ENCODE measurements around the gene QSOX1. TPM values are rescaled to one million over a fixed set of nuclear protein-coding genes. Genes with fewer than 3 reads are reported as not detected.

The QSOX1 gene
- total RNA-seq, 1 experiment from 2014 or later, result 135 TPM

DNA sequence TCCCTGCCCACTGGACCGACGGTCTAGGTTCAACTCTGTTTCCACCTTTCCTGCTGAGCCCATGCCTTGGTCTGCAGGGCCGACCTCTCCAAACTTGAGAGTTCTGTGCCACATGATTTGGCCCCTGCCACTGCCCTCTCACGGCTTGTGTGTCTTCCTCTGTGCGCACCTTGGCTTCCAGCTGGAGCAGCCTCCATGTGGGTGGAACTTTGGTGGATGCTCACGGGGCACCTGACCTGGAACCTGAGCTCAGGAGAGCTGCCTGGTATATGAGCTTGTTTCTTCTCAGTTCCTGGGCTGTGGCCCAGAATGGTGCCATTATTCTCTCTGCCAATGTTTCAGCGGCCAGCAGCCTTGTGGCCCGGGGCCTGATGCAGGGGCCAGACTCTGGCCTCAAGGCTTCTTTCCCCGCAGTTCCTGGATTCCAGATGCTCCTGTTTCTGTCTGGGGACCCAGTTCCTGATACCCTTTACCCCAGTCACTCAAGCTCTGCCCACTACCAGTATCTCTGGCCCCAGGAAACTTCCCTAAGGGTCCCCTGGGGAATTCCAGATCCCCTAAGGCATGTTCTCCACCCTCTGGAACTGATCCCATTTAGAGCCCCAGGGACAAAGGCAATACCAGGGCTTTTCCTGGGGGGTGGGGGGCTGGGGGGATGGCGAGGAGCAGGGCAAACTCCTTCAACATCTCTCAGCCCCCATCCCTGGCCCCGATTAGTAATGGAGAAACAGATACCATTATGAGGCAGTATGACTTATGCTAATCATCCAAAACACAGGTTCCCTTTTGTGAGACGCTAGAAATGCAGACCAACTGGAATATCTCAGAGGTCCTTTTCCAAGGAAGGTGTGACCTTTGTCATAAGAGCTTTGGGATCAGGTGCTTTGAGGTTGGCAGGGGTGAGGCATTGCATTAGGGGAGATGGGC lies 11.1 kb downstream of the QSOX1 start (continued):
- TF ChIP-seq, protein P1, sequence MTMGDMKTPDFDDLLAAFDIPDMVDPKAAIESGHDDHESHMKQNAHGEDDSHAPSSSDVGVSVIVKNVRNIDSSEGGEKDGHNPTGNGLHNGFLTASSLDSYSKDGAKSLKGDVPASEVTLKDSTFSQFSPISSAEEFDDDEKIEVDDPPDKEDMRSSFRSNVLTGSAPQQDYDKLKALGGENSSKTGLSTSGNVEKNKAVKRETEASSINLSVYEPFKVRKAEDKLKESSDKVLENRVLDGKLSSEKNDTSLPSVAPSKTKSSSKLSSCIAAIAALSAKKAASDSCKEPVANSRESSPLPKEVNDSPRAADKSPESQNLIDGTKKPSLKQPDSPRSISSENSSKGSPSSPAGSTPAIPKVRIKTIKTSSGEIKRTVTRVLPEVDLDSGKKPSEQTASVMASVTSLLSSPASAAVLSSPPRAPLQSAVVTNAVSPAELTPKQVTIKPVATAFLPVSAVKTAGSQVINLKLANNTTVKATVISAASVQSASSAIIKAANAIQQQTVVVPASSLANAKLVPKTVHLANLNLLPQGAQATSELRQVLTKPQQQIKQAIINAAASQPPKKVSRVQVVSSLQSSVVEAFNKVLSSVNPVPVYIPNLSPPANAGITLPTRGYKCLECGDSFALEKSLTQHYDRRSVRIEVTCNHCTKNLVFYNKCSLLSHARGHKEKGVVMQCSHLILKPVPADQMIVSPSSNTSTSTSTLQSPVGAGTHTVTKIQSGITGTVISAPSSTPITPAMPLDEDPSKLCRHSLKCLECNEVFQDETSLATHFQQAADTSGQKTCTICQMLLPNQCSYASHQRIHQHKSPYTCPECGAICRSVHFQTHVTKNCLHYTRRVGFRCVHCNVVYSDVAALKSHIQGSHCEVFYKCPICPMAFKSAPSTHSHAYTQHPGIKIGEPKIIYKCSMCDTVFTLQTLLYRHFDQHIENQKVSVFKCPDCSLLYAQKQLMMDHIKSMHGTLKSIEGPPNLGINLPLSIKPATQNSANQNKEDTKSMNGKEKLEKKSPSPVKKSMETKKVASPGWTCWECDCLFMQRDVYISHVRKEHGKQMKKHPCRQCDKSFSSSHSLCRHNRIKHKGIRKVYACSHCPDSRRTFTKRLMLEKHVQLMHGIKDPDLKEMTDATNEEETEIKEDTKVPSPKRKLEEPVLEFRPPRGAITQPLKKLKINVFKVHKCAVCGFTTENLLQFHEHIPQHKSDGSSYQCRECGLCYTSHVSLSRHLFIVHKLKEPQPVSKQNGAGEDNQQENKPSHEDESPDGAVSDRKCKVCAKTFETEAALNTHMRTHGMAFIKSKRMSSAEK (CRISPR knock-in tag; IDR thresholded peaks at IDR 0.05; ENCODE audit: borderline replicate concordance), result no peak
- TF ChIP-seq SMAD4 (CRISPR knock-in tag; IDR thresholded peaks at IDR 0.05) (no peak), ZNF317 (CRISPR knock-in tag; IDR thresholded peaks at IDR 0.05; ENCODE audit: borderline replicate concordance, low read depth) (no peak)
- TF ChIP-seq, protein P2, sequence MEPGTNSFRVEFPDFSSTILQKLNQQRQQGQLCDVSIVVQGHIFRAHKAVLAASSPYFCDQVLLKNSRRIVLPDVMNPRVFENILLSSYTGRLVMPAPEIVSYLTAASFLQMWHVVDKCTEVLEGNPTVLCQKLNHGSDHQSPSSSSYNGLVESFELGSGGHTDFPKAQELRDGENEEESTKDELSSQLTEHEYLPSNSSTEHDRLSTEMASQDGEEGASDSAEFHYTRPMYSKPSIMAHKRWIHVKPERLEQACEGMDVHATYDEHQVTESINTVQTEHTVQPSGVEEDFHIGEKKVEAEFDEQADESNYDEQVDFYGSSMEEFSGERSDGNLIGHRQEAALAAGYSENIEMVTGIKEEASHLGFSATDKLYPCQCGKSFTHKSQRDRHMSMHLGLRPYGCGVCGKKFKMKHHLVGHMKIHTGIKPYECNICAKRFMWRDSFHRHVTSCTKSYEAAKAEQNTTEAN (CRISPR knock-in tag; IDR thresholded peaks at IDR 0.05), result no peak
- TF ChIP-seq, protein P3, sequence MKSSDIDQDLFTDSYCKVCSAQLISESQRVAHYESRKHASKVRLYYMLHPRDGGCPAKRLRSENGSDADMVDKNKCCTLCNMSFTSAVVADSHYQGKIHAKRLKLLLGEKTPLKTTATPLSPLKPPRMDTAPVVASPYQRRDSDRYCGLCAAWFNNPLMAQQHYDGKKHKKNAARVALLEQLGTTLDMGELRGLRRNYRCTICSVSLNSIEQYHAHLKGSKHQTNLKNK (CRISPR knock-in tag; IDR thresholded peaks at IDR 0.05), result no peak

DNA sequence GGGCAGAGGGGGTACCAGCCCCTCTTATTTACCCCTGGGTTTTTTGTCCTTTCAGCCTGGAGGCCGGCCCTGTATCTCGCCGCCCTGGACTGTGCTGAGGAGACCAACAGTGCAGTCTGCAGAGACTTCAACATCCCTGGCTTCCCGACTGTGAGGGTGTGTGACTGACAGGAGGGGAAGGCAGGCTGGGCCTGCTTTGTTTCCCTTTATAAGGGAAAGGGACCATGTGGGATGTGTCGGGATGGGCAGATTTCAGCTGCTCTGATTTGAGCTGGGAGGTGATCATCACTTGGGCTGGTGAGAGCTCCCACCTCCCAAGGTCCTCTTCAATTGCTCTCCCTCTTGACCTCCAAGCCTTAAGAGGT lies 11.7 kb downstream of the QSOX1 start:
- ATAC-seq, result no peak
- H3K4me1 Mint-ChIP-seq, result peaks cover 55% of the 10 kb centered on the region
- H3K27ac Mint-ChIP-seq, result no peak overlapping the region
- no peak overlapping the region for H3K4me3 Mint-ChIP-seq
- ChIA-PET POLR2A (no interaction called here), CTCF (interaction anchor here (2.1 to 9.0 kb wide), 5 partner anchors 8 to 352 kb away, joined by 13 to 140 read pairs (median 27); partner anchors contain the start of gene QSOX1)
- DNase-seq (ENCODE audit: low spot score), result no peak
- no peaks in the 10 kb centered on the region for H3K36me3 Mint-ChIP-seq
- no peaks in the 10 kb centered on the region for H3K27me3 Mint-ChIP-seq (ENCODE audit: low read depth)
- no peaks in the 10 kb centered on the region for H3K9me3 Mint-ChIP-seq
- TF ChIP-seq GABPB1 (CRISPR knock-in tag; IDR thresholded peaks at IDR 0.05) (no peak), NR1H2 (CRISPR knock-in tag; IDR thresholded peaks at IDR 0.05) (no peak), TP53 (CRISPR knock-in tag; IDR thresholded peaks at IDR 0.05) (no peak), ZNF317 (CRISPR knock-in tag; IDR thresholded peaks at IDR 0.05; ENCODE audit: borderline replicate concordance, low read depth) (no peak), SMAD3 (CRISPR knock-in tag; IDR thresholded peaks at IDR 0.05; ENCODE audit: borderline replicate concordance) (no peak), RELA (CRISPR knock-in tag; IDR thresholded peaks at IDR 0.05; ENCODE audit: borderline replicate concordance) (no peak), FOXJ3 (CRISPR knock-in tag; IDR thresholded peaks at IDR 0.05; ENCODE audit: borderline replicate concordance) (no peak), GRHL2 (CRISPR knock-in tag; IDR thresholded peaks at IDR 0.05; ENCODE audit: insufficient replicate concordance, severe bottlenecking) (no peak), SMAD4 (CRISPR knock-in tag; IDR thresholded peaks at IDR 0.05) (no peak)
- TF ChIP-seq, protein P4, sequence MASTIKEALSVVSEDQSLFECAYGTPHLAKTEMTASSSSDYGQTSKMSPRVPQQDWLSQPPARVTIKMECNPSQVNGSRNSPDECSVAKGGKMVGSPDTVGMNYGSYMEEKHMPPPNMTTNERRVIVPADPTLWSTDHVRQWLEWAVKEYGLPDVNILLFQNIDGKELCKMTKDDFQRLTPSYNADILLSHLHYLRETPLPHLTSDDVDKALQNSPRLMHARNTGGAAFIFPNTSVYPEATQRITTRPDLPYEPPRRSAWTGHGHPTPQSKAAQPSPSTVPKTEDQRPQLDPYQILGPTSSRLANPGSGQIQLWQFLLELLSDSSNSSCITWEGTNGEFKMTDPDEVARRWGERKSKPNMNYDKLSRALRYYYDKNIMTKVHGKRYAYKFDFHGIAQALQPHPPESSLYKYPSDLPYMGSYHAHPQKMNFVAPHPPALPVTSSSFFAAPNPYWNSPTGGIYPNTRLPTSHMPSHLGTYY (CRISPR knock-in tag; IDR thresholded peaks at IDR 0.05), result no peak
- TF ChIP-seq, protein P5, sequence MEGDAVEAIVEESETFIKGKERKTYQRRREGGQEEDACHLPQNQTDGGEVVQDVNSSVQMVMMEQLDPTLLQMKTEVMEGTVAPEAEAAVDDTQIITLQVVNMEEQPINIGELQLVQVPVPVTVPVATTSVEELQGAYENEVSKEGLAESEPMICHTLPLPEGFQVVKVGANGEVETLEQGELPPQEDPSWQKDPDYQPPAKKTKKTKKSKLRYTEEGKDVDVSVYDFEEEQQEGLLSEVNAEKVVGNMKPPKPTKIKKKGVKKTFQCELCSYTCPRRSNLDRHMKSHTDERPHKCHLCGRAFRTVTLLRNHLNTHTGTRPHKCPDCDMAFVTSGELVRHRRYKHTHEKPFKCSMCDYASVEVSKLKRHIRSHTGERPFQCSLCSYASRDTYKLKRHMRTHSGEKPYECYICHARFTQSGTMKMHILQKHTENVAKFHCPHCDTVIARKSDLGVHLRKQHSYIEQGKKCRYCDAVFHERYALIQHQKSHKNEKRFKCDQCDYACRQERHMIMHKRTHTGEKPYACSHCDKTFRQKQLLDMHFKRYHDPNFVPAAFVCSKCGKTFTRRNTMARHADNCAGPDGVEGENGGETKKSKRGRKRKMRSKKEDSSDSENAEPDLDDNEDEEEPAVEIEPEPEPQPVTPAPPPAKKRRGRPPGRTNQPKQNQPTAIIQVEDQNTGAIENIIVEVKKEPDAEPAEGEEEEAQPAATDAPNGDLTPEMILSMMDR (IDR thresholded peaks at IDR 0.05), result no peak
- TF ChIP-seq, protein P6, sequence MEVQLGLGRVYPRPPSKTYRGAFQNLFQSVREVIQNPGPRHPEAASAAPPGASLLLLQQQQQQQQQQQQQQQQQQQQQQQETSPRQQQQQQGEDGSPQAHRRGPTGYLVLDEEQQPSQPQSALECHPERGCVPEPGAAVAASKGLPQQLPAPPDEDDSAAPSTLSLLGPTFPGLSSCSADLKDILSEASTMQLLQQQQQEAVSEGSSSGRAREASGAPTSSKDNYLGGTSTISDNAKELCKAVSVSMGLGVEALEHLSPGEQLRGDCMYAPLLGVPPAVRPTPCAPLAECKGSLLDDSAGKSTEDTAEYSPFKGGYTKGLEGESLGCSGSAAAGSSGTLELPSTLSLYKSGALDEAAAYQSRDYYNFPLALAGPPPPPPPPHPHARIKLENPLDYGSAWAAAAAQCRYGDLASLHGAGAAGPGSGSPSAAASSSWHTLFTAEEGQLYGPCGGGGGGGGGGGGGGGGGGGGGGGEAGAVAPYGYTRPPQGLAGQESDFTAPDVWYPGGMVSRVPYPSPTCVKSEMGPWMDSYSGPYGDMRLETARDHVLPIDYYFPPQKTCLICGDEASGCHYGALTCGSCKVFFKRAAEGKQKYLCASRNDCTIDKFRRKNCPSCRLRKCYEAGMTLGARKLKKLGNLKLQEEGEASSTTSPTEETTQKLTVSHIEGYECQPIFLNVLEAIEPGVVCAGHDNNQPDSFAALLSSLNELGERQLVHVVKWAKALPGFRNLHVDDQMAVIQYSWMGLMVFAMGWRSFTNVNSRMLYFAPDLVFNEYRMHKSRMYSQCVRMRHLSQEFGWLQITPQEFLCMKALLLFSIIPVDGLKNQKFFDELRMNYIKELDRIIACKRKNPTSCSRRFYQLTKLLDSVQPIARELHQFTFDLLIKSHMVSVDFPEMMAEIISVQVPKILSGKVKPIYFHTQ (CRISPR knock-in tag; IDR thresholded peaks at IDR 0.05), result no peak
- TF ChIP-seq, protein P3 (CRISPR knock-in tag; IDR thresholded peaks at IDR 0.05), result no peak
- TF ChIP-seq, protein P2 (CRISPR knock-in tag; IDR thresholded peaks at IDR 0.05), result no peak

Measured in WTC11 (cell line).